GM12878 (cell line): ENCODE results near the gene WNK1. TPM values are rescaled to one million over a fixed set of nuclear protein-coding genes. Genes with fewer than 3 reads are reported as not detected.

Experiments
- ATAC-seq: fragments of 200-7000 bp; cut with Tn5 transposase; 3 replicates; pipeline ENCODE4 v1.9.1; 2020; ENCODE audit warnings: mild to moderate bottlenecking, moderate library complexity
- BruUV-seq: library from RNA; stranded (reverse); fragments of 400-500 nt; replicated peaks from 2 replicates; lab custom pipeline; 2021; lab: Mats Ljungman, UMichigan
- CTCF ChIA-PET: fragments of 300-600 bp; sonication (Branson Sonifier 250); formaldehyde crosslinking; extraction: SDS; loops from one replicate; lab custom pipeline; 2021; ENCODE audit warnings: inconsistent platforms; lab: Yijun Ruan, JAX
- POLR2A ChIA-PET: fragments of 350-600 bp; formaldehyde crosslinking; extraction: SDS; loops from one replicate; lab custom pipeline; 2021; ENCODE audit warnings: inconsistent platforms; lab: Charles Lee
- RAD21 ChIA-PET: fragments of 300-600 bp; sonication (Branson Sonifier 250); formaldehyde crosslinking; loops from one replicate; lab custom pipeline; 2023; ENCODE audit warnings: antibody characterized with exemption; ENCODE audit not compliant: unreplicated experiment; lab: Charles Lee
- SMC1A ChIA-PET: fragments of 300-600 bp; sonication (Branson Sonifier 250); formaldehyde crosslinking; loops from one replicate; lab custom pipeline; 2023; ENCODE audit not compliant: unreplicated experiment, uncharacterized antibody; lab: Charles Lee
- DNase-seq: peaks from one replicate; pipeline ENCODE4 v3.0.0-alpha.2; 2011; ENCODE audit warnings: low read depth, low spot score
- FAIRE-seq: peaks from 3 replicates; lab custom pipeline; 2011; peaks lifted over from hg19 to GRCh38; lab: Jason Lieb, UNC
- H2AFZ ChIP-seq: 2 replicates; pipeline ENCODE4 v1.6.0; 2011; ENCODE audit warnings: low read depth, low read length, control low read depth; ENCODE audit not compliant: control insufficient read depth
- H3K27ac ChIP-seq: 2 replicates; pipeline ENCODE4 v1.5.1; 2011; ENCODE audit warnings: control low read depth; ENCODE audit not compliant: control insufficient read depth, insufficient read depth
- H3K27me3 ChIP-seq, 2 experiments: replicated peaks in 1 of 2; 2 replicates each; pipeline versions ENCODE4 v1.6.0 to v1.6.1; 2011; ENCODE audit warnings: low read length in 1 of 2; ENCODE audit not compliant: control insufficient read depth in 2 of 2, insufficient read depth in 2 of 2
- H3K36me3 ChIP-seq, 2 experiments: 2 replicates each; pipeline ENCODE4 v1.5.1; 2011; ENCODE audit warnings: low read length in 1 of 2; ENCODE audit not compliant: control insufficient read depth in 2 of 2, insufficient read depth in 2 of 2
- H3K4me1 ChIP-seq: 2 replicates; pipeline ENCODE4 v1.6.1; 2011; ENCODE audit warnings: mild to moderate bottlenecking, low read length, moderate library complexity, mixed read lengths; ENCODE audit not compliant: control insufficient read depth, insufficient read depth
- H3K4me2 ChIP-seq: 2 replicates; pipeline ENCODE4 v1.6.0; 2011; ENCODE audit warnings: control low read depth; ENCODE audit not compliant: control insufficient read depth, insufficient read depth
- H3K4me3 ChIP-seq: fragments of 200-600 bp; sonication (generic); 2 replicates; pipeline ENCODE4 v1.5.1; 2016
- H3K79me2 ChIP-seq: 2 replicates; pipeline ENCODE4 v1.6.0; 2011; ENCODE audit warnings: low read length; ENCODE audit not compliant: control insufficient read depth, insufficient read depth
- H3K9ac ChIP-seq: 2 replicates; pipeline ENCODE4 v1.8.0; 2011; ENCODE audit warnings: low read length, control low read depth, mixed read lengths; ENCODE audit not compliant: control insufficient read depth, insufficient read depth
- H3K9me3 ChIP-seq: replicated peaks from 3 replicates; pipeline ENCODE4 v1.5.1; 2011; ENCODE audit warnings: mild to moderate bottlenecking, low read length; ENCODE audit not compliant: control insufficient read depth, insufficient read depth
- H4K20me1 ChIP-seq: 2 replicates; pipeline ENCODE4 v1.6.0; 2011; ENCODE audit not compliant: control insufficient read depth, insufficient read depth
- BRCA1 ChIP-seq: IDR thresholded peaks from 2 replicates; pipeline ENCODE4 v1.6.1; 2011; ENCODE audit warnings: low read depth, low read length, improper control_type of control experiment
- CEBPB ChIP-seq, 2 experiments: fragments of 150-350 bp in 1 of 2; IDR thresholded peaks; 2 replicates each; pipeline ENCODE4 v1.6.1; 2012 to 2014; ENCODE audit warnings: low read depth in 2 of 2, low read length in 2 of 2, borderline replicate concordance in 1 of 2, inconsistent platforms in 1 of 2
- CREM ChIP-seq: IDR thresholded peaks from 2 replicates; pipeline ENCODE4 v1.6.1; 2014; ENCODE audit warnings: antibody characterized with exemption, low read depth
- FOXK2 ChIP-seq: fragments of 450-650 bp; IDR thresholded peaks from 2 replicates; pipeline ENCODE4 v1.6.1; 2017; ENCODE audit warnings: mild to moderate bottlenecking, moderate library complexity
- GABPA ChIP-seq: IDR thresholded peaks from 2 replicates; pipeline ENCODE4 v1.6.1; 2014; ENCODE audit warnings: antibody characterized with exemption, low read depth, mild to moderate bottlenecking, inconsistent platforms
- MEF2B ChIP-seq: fragments of 450-650 bp; IDR thresholded peaks from 2 replicates; pipeline ENCODE4 v1.6.1; 2018; ENCODE audit warnings: mild to moderate bottlenecking, moderate library complexity; ENCODE audit not compliant: partially characterized antibody, poor library complexity, severe bottlenecking
- MTA3 ChIP-seq: IDR thresholded peaks from 2 replicates; pipeline ENCODE4 v1.6.1; 2012; ENCODE audit warnings: low read length, inconsistent platforms, borderline replicate concordance
- MYC ChIP-seq: IDR thresholded peaks from 2 replicates; pipeline ENCODE4 v1.6.1; 2011; ENCODE audit warnings: mild to moderate bottlenecking, low read length, moderate library complexity, inconsistent platforms; ENCODE audit not compliant: insufficient read depth, insufficient replicate concordance, insufficient read length, severe bottlenecking
- NFIC ChIP-seq: IDR thresholded peaks from 2 replicates; pipeline ENCODE4 v1.6.1; 2012; ENCODE audit warnings: low read depth, mild to moderate bottlenecking, inconsistent platforms, low read length, moderate library complexity
- NFYB ChIP-seq: IDR thresholded peaks from 2 replicates; pipeline ENCODE4 v1.6.1; 2011; ENCODE audit warnings: low read depth, mild to moderate bottlenecking, low read length, improper control_type of control experiment, moderate library complexity; ENCODE audit not compliant: insufficient read depth
- WGBS: methylation state at CpG from one replicate; pipeline ENCODE4 v1.1.6; 2016; ENCODE audit warnings: low lambda C conversion rate; ENCODE audit not compliant: insufficient replicate concordance, insufficient coverage; ENCODE audit errors: missing lambda C conversion rate; 5-methylcytosine and 5-hydroxymethylcytosine counted together
- in situ Hi-C: fragments of 300-500 bp; cut with MboI; formaldehyde crosslinking; loops from 9 replicates; pipeline ENCODE4 v1.14.3; 2018; ENCODE audit warnings: mixed read lengths
- intact Hi-C: fragments of 100-400 bp; cut with micrococcal nuclease; formaldehyde crosslinking; loops from one replicate; pipeline ENCODE4 v1.14.2; 2022; ENCODE audit not compliant: unreplicated experiment
- polyA plus RNA-seq, 11 experiments: library from polyadenylated mRNA; depleted of rRNA in 4 of 11; unstranded in 6 of 11; stranded (reverse) in 5 of 11; fragments of >200 nt; fragmentation: Nextera tagmentation in 4 of 11; fragmentation: Illumina TruSeq in 1 of 11; extraction: Ambion mirVana in 4 of 11; extraction: Trizol in 1 of 11; gene quantifications; 1 replicate in 1 of 11; 2 replicates in 10 of 11; pipeline versions ENCODE4 v1.2.1 to v1.2.3, GENCODE V29; 2011 to 2016; ENCODE audit warnings: inconsistent platforms in 2 of 11, missing spikeins in 2 of 11, low read depth in 1 of 11
- total RNA-seq, 4 experiments: library from RNA; depleted of rRNA in 3 of 4; stranded (reverse); fragments of >200 nt in 3 of 4; fragmentation: Illumina TruSeq in 1 of 4; extraction: Trizol in 1 of 4; gene quantifications; 2 replicates each; pipeline versions ENCODE4 v1.2.1 to v1.2.3, GENCODE V29; 2013 to 2021
- TF ChIP-seq, protein P1 (sequence below): IDR thresholded peaks from 2 replicates; pipeline ENCODE4 v1.6.1; 2012; ENCODE audit warnings: low read depth, low read length, improper control_type of control experiment
- TF ChIP-seq, protein P2 (sequence below): fragments of 450-650 bp; IDR thresholded peaks from 2 replicates; pipeline ENCODE4 v1.6.1; 2017; ENCODE audit warnings: mild to moderate bottlenecking, low read depth, inconsistent platforms; ENCODE audit not compliant: poor library complexity, severe bottlenecking
- TF ChIP-seq, protein P3 (sequence below): fragments of 450-650 bp; IDR thresholded peaks from 2 replicates; pipeline ENCODE4 v1.6.1; 2016; ENCODE audit warnings: mild to moderate bottlenecking
- TF ChIP-seq, protein P4 (sequence below): fragments of 450-650 bp; conservative IDR thresholded peaks from 2 replicates; pipeline ENCODE4 v1.6.1; 2017; ENCODE audit warnings: mild to moderate bottlenecking, moderate library complexity

WNK1 gene
- total and polyA plus RNA-seq, 10 of the 15 experiments (the other 5 are each of a cell fraction or from before 2014, with no cell fraction given): 9.6 to 151 (median 86.6) TPM

GRCh38 chr12:885701-886100 is 133.3 kb downstream of the WNK1 start:
- Histone ChIP-seq H3K27me3 (no peaks in the 10 kb centered on the region), H3K4me1 (no peaks in the 10 kb centered on the region; the same call in 1 of the 2 replicates), H3K9ac (no peak overlapping the region), H3K4me3 (no peak overlapping the region), H3K27ac (no peak overlapping the region), H4K20me1 (no peaks in the 10 kb centered on the region; the same call in 1 of the 2 replicates), H3K36me3 (peaks cover 21 to 44% of the 10 kb centered on the region in 2 experiments), H3K79me2 (no peaks in the 10 kb centered on the region), H3K9me3 (no peaks in the 10 kb centered on the region; the same call in 2 of the 3 replicates), H3K4me2 (no peak overlapping the region), H2AFZ (no peak overlapping the region)
- ChIA-PET RAD21 (no interaction called here), SMC1A (interaction anchor here (0.9 to 2.0 kb wide), 6 partner anchors 9 to 70 kb away, joined by 3 to 9 read pairs (median 4); no protein-coding TSS in a partner anchor), POLR2A (interaction anchor here (1.0 kb wide), 1 partner anchor 17 kb away, joined by 3 read pairs; no protein-coding TSS in a partner anchor), CTCF (interaction anchor here (0.6 to 1.7 kb wide), 5 partner anchors 11 to 272 kb away, joined by 3 to 4 read pairs (median 3); partner anchors contain the start of gene RAD52)
- no peak for FAIRE-seq
- ATAC-seq: no peak
- intact Hi-C loops (no loop called here), in situ Hi-C loops (no loop called here)
- no TSS peak for BruUV-seq
- no peak for DNase-seq
- WGBS: 95% methylated on average over 2 of the region's 2 CpGs
- TF ChIP-seq, protein P1, sequence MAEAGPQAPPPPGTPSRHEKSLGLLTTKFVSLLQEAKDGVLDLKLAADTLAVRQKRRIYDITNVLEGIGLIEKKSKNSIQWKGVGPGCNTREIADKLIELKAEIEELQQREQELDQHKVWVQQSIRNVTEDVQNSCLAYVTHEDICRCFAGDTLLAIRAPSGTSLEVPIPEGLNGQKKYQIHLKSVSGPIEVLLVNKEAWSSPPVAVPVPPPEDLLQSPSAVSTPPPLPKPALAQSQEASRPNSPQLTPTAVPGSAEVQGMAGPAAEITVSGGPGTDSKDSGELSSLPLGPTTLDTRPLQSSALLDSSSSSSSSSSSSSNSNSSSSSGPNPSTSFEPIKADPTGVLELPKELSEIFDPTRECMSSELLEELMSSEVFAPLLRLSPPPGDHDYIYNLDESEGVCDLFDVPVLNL: no peak
- no peak for TF ChIP-seq BRCA1
- no peak for TF ChIP-seq FOXK2
- TF ChIP-seq CEBPB (IDR thresholded peaks at IDR 0.05; ENCODE audit: borderline replicate concordance in 1 of 2, low read depth in 2 of 2, low read length in 2 of 2): no peak
- no peak for TF ChIP-seq MTA3
- TF ChIP-seq CREM: no peak
- TF ChIP-seq, protein P2, sequence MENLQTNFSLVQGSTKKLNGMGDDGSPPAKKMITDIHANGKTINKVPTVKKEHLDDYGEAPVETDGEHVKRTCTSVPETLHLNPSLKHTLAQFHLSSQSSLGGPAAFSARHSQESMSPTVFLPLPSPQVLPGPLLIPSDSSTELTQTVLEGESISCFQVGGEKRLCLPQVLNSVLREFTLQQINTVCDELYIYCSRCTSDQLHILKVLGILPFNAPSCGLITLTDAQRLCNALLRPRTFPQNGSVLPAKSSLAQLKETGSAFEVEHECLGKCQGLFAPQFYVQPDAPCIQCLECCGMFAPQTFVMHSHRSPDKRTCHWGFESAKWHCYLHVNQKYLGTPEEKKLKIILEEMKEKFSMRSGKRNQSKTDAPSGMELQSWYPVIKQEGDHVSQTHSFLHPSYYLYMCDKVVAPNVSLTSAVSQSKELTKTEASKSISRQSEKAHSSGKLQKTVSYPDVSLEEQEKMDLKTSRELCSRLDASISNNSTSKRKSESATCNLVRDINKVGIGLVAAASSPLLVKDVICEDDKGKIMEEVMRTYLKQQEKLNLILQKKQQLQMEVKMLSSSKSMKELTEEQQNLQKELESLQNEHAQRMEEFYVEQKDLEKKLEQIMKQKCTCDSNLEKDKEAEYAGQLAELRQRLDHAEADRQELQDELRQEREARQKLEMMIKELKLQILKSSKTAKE: no peak
- no peak for TF ChIP-seq NFYB
- TF ChIP-seq MEF2B: no peak
- TF ChIP-seq MYC: no peak
- TF ChIP-seq NFIC: no peak
- TF ChIP-seq GABPA: no peak
- TF ChIP-seq, protein P3, sequence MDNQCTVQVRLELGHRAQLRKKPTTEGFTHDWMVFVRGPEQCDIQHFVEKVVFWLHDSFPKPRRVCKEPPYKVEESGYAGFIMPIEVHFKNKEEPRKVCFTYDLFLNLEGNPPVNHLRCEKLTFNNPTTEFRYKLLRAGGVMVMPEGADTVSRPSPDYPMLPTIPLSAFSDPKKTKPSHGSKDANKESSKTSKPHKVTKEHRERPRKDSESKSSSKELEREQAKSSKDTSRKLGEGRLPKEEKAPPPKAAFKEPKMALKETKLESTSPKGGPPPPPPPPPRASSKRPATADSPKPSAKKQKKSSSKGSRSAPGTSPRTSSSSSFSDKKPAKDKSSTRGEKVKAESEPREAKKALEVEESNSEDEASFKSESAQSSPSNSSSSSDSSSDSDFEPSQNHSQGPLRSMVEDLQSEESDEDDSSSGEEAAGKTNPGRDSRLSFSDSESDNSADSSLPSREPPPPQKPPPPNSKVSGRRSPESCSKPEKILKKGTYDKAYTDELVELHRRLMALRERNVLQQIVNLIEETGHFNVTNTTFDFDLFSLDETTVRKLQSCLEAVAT: no peak
- TF ChIP-seq, protein P4, sequence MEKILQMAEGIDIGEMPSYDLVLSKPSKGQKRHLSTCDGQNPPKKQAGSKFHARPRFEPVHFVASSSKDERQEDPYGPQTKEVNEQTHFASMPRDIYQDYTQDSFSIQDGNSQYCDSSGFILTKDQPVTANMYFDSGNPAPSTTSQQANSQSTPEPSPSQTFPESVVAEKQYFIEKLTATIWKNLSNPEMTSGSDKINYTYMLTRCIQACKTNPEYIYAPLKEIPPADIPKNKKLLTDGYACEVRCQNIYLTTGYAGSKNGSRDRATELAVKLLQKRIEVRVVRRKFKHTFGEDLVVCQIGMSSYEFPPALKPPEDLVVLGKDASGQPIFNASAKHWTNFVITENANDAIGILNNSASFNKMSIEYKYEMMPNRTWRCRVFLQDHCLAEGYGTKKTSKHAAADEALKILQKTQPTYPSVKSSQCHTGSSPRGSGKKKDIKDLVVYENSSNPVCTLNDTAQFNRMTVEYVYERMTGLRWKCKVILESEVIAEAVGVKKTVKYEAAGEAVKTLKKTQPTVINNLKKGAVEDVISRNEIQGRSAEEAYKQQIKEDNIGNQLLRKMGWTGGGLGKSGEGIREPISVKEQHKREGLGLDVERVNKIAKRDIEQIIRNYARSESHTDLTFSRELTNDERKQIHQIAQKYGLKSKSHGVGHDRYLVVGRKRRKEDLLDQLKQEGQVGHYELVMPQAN: no peak
